Measurements from ENCODE around the gene CACFD1. TPM values are rescaled to one million over a fixed set of nuclear protein-coding genes. Genes with fewer than 3 reads are reported as not detected.

CACFD1 gene
- total and polyA plus RNA-seq, 11 donors: 8.0 to 21.9 (median 11.6) TPM

GRCh38 chr9:133474215-133474614 lies 14.4 kb downstream of the CACFD1 start:
- Histone ChIP-seq H3K36me3 (peaks cover 0 to 50% (median 3%) of the 10 kb centered on the region in 9 donors), H3K9me3 (no peaks in the 10 kb centered on the region), H3K4me3 (no peak overlapping the region), H3K27me3 (no peaks in the 10 kb centered on the region), H3K27ac (no peak overlapping the region), H3K4me1 (peaks cover 0 to 64% (median 10%) of the 10 kb centered on the region in 12 donors)
- TF ChIP-seq POLR2A (IDR thresholded peaks at IDR 0.05) (no peak), CTCF (IDR thresholded peaks at IDR 0.05) (no peak)
- DNase-seq (no peak), ATAC-seq (no peak)
- 79 to 92% (median 83%) methylated on average over 5 of the region's 5 CpGs for WGBS, 4 donors
- intact Hi-C loops (cut with DNase I): no loop called here

GRCh38 chr9:133474853-133475252 lies 15.1 kb downstream of the CACFD1 start:
- H3K4me1 ChIP-seq: peaks cover 0 to 70% (median 16%) of the 10 kb centered on the region in 12 donors
- H3K27ac ChIP-seq: no peak overlapping the region
- no peaks in the 10 kb centered on the region for H3K9me3 ChIP-seq
- DNase-seq (no peak), ATAC-seq (no peak)
- peaks cover 0 to 50% (median 3%) of the 10 kb centered on the region in 9 donors for H3K36me3 ChIP-seq
- TF ChIP-seq POLR2A (IDR thresholded peaks at IDR 0.05) (no peak), CTCF (IDR thresholded peaks at IDR 0.05) (no peak)
- 89 to 91% (median 90%) methylated on average over 15 to 20 of the region's 20 CpGs for WGBS, 4 donors
- H3K27me3 ChIP-seq: no peaks in the 10 kb centered on the region
- H3K4me3 ChIP-seq: no peak overlapping the region
- intact Hi-C loops (cut with DNase I): no loop called here

- DNase-seq (no peak), ATAC-seq (no peak)
- peak overlapping the region in 1 of 12 donors; percentile 20 for H3K4me3 ChIP-seq
- peaks cover 0 to 71% (median 17%) of the 10 kb centered on the region in 12 donors for H3K4me1 ChIP-seq
- no peaks in the 10 kb centered on the region for H3K27me3 ChIP-seq
- H3K9me3 ChIP-seq: no peaks in the 10 kb centered on the region
- no peak overlapping the region for H3K27ac ChIP-seq
- WGBS, 4 donors: 90 to 94% (median 93%) methylated on average over 21 to 27 of the region's 27 CpGs
- intact Hi-C loops (cut with DNase I): no loop called here
- TF ChIP-seq CTCF (IDR thresholded peaks at IDR 0.05) (no peak), POLR2A (IDR thresholded peaks at IDR 0.05) (no peak)
- H3K36me3 ChIP-seq: peaks cover 0 to 50% (median 3%) of the 10 kb centered on the region in 9 donors
These were observed 15.7 kb downstream of the CACFD1 start for GRCh38 chr9:133475292-133476012.

- 84 to 91% (median 89%) methylated on average over 22 to 27 of the region's 27 CpGs for WGBS, 4 donors
- ATAC-seq (no peak), DNase-seq (no peak)
These were observed 16.5 kb downstream of the CACFD1 start for GRCh38 chr9:133476036-133476931.

More at GRCh38 chr9:133476036-133476931, 16.5 kb downstream of the CACFD1 start:
- H3K4me1 ChIP-seq: peaks cover 0 to 66% (median 17%) of the 10 kb centered on the region in 12 donors
- intact Hi-C loops (cut with DNase I): no loop called here
- peak overlapping the region in 1 of 12 donors; percentile 79 for H3K4me3 ChIP-seq
- peaks cover 0 to 48% (median 3%) of the 10 kb centered on the region in 9 donors for H3K36me3 ChIP-seq
- no peaks in the 10 kb centered on the region for H3K9me3 ChIP-seq
- TF ChIP-seq POLR2A (IDR thresholded peaks at IDR 0.05): no peak
- no peak for TF ChIP-seq CTCF (IDR thresholded peaks at IDR 0.05)
- H3K27me3 ChIP-seq: no peaks in the 10 kb centered on the region
- H3K27ac ChIP-seq: no peak overlapping the region

Data from heart left ventricle (tissue), 16 donors.